ENCODE results near the gene TDP1.

GRCh38 chr14:89906000-89906399, 49.7 kb upstream of the TDP1 start:
- TF ChIP-seq CTCF (IDR thresholded peaks at IDR 0.05; ENCODE audit: low read length) (no peak), EZH2 (IDR thresholded peaks at IDR 0.05; ENCODE audit: borderline replicate concordance, low read length) (no peak)

Data from OCI-LY1 (cell line).